Thymus (tissue), 11 donors: Measurements from ENCODE around the gene CACNA1E. TPM values are rescaled to one million over a fixed set of nuclear protein-coding genes. Genes with fewer than 3 reads are reported as not detected.

Source experiments
- DNase-seq, 9 donors: peaks; one replicate each; pipeline ENCODE4 v3.0.0-alpha.2; 2013; ENCODE audit warnings: low spot score in 9 of 9, low read depth in 6 of 9, missing footprints in 1 of 9
- H3K27ac ChIP-seq, 2 donors: one replicate each; pipeline ENCODE4 v1.5.1; 2013; ENCODE audit warnings: control low read depth in 1 of 2, low read depth in 1 of 2, low read length in 1 of 2, mild to moderate bottlenecking in 1 of 2, moderate library complexity in 1 of 2
- H3K27me3 ChIP-seq, 2 donors: one replicate each; pipeline ENCODE4 v1.5.1; 2013; ENCODE audit warnings: low read length in 1 of 2; ENCODE audit not compliant: control insufficient read depth in 2 of 2, insufficient read depth in 1 of 2
- H3K36me3 ChIP-seq, 2 donors: one replicate each; pipeline ENCODE4 v1.5.1; 2013; ENCODE audit warnings: low read length in 1 of 2, mild to moderate bottlenecking in 1 of 2, moderate library complexity in 1 of 2; ENCODE audit not compliant: control insufficient read depth in 2 of 2, insufficient read depth in 2 of 2
- H3K4me1 ChIP-seq, 2 donors: one replicate each; pipeline ENCODE4 v1.5.1; 2013; ENCODE audit warnings: low read length in 2 of 2; ENCODE audit not compliant: control insufficient read depth in 2 of 2, insufficient read depth in 2 of 2
- H3K4me3 ChIP-seq, 2 donors: one replicate each; pipeline ENCODE4 v1.5.1; 2013; ENCODE audit warnings: low read length in 2 of 2, control low read depth in 1 of 2, mild to moderate bottlenecking in 1 of 2
- H3K9me3 ChIP-seq, 2 donors: one replicate each; pipeline ENCODE4 v1.5.1; 2013; ENCODE audit warnings: low read length in 1 of 2, mild to moderate bottlenecking in 1 of 2; ENCODE audit not compliant: control insufficient read depth in 2 of 2, insufficient read depth in 1 of 2
- WGBS: extraction: QIAGEN DNeasy Blood & Tissue Kit; methylation state at CpG from one replicate; pipeline ENCODE4 v1.1.7; 2013; 5-methylcytosine and 5-hydroxymethylcytosine counted together
- polyA plus RNA-seq: library from polyadenylated mRNA; stranded (reverse); fragments of 200-250 nt; gene quantifications from one replicate; pipeline ENCODE4 v1.2.3, GENCODE V29; 2013
- total RNA-seq: library from RNA; stranded (reverse); fragments of 120-200 nt; gene quantifications from one replicate; pipeline ENCODE4 v1.2.4, GENCODE V29; 2013
- donor health status: healthy.

CACNA1E gene
- total and polyA plus RNA-seq, 2 donors, result 0.05 to 0.09 TPM

DNA sequence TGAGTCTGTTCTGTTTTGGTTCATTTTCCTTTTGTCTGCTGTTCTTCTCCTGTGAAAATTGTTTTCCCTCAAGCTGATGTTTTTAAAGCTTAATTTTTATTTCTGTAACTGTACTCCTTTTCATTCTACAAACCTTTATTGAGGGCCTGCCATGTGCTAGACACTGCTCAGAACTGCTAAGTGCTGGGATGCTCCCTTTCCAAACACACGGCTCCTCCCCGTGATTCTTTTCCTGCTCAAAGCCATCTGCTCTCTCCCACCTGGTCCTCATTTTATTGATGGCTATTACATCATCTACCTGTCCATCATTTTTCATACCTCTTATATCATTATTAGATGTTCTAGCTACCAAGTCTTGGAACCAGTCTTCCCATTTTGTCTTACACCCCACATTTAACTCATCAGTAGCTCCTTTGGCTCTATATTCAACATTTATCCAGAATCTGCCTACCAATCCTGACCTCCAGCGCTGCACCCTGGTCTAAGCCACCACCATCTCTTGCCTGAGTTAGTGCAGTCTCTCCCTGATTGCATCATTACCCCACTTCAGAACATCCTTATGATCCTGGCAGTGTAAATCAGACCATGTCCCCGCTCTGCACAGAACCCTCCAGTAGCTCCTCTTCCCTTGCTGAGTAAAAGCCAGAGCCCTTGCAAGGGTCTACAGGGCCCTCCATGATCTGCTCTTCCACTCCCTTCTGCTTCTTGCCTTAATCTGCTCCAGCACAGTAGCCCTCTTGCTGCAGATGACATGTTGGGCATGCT lies 118.1 kb downstream of the CACNA1E start:
- WGBS, result 94% methylated on average over 4 of the region's 4 CpGs

DNA sequence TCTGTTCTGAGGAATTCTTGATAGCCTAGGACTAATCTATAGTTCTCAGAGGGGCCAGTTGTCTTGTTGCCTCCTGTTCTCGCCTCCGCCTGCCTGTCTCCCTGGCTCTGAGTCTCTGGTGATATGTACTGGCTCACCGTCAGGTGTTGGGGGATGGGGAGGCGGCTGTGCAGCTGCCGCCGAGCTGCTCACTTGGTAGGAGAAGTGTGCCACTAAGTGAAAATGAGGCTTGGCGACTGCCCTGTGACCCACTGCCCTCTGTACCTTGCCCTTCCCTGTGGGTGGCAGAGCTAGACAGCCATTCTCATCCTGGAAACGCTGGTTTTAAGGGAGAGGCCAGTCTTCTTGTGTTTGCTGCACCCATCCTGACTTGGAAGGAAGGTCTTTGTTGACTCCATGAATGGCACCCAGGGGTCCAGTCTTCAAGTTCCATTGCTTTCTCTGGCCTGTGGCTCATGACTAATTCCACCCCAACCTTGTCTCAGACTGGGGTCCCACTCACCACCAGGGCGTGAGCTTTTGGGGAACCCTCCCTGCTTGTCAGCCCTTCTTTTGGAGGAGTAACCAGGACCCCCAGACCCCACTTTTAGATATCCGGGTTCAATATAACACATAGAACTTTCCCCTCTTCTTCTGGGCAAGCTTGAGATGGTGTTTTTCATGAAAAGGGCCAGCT lies 120.6 kb downstream of the CACNA1E start:
- no peaks in the 10 kb centered on the region for H3K9me3 ChIP-seq
- 90% methylated on average over 10 of the region's 10 CpGs for WGBS
- no peaks in the 10 kb centered on the region for H3K36me3 ChIP-seq
- no peaks in the 10 kb centered on the region for H3K4me1 ChIP-seq
- DNase-seq, result no peak
- no peak overlapping the region for H3K27ac ChIP-seq
- no peak overlapping the region for H3K4me3 ChIP-seq
- H3K27me3 ChIP-seq, result no peaks in the 10 kb centered on the region

More for the DNA sequence above, 118.1 kb downstream of the CACNA1E start:
- Histone ChIP-seq H3K27me3 (no peaks in the 10 kb centered on the region), H3K9me3 (no peaks in the 10 kb centered on the region), H3K27ac (no peak overlapping the region), H3K4me3 (no peak overlapping the region), H3K4me1 (no peaks in the 10 kb centered on the region), H3K36me3 (no peaks in the 10 kb centered on the region)
- no peak for DNase-seq

DNA sequence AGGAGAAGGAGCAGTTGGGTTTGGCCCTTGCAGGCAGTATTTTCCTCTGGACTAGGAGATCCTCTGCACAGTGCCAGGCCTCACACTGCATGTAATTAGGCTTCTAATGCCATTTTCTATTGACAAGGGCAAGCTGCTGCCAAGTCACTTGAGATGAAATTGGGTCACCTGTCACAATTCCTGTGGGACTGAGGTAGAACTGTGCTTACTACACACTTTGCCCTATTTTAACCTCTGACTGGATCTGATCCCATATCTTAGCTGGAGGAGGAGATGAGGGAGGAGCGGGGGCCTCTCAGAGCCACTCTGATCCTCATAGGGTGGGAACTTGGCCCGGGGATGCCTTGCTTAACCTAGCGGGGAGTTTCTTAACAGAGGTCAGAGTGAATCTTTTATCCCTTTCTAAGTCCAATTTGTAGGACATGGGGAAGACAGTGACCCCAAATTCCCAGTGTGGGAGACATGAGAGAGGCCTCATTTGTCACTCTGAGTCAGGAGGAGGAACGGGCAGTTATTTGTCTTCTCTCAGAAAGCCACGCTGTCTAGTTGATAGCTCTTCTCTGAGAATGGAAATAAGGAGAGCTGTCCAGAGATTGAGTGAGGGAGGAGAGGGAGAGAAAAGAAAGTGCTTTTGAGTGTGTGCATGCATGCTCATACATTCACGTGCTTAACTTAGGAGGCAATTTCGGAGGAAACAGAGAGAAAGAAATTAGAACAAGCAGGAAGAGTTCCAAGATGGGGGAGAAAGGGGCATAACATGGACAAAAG lies 121.3 kb downstream of the CACNA1E start:
- 89% methylated on average over 7 of the region's 7 CpGs for WGBS
- DNase-seq, result no peak
- H3K27ac ChIP-seq, result no peak overlapping the region
- no peaks in the 10 kb centered on the region for H3K4me1 ChIP-seq
- H3K4me3 ChIP-seq, result no peak overlapping the region
- no peaks in the 10 kb centered on the region for H3K36me3 ChIP-seq
- no peaks in the 10 kb centered on the region for H3K27me3 ChIP-seq
- H3K9me3 ChIP-seq, result no peaks in the 10 kb centered on the region

DNA sequence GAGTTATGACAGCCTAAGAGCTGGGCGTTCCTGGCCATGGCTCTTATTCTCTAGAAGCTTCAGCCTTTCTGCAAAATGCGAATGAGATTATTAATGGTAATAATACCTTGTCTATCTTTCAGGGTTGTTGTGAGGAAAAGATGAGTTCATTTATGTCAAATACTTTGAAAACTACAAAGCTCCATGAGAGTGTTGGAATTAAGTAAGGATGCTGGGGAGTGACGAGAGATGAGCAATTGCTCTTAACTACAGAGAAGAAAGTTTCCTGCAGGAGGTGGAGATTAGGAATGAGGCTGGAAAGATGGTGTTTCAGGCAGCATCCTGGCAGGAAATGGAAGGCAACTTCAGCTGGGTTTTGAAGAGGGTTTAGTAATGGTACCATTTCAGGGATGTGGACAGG lies 124.2 kb downstream of the CACNA1E start:
- 93% methylated on average over 3 of the region's 3 CpGs for WGBS
- Histone ChIP-seq H3K27me3 (no peaks in the 10 kb centered on the region), H3K4me3 (no peak overlapping the region), H3K27ac (no peak overlapping the region), H3K36me3 (no peaks in the 10 kb centered on the region), H3K9me3 (no peaks in the 10 kb centered on the region), H3K4me1 (no peaks in the 10 kb centered on the region)
- no peak for DNase-seq

DNA sequence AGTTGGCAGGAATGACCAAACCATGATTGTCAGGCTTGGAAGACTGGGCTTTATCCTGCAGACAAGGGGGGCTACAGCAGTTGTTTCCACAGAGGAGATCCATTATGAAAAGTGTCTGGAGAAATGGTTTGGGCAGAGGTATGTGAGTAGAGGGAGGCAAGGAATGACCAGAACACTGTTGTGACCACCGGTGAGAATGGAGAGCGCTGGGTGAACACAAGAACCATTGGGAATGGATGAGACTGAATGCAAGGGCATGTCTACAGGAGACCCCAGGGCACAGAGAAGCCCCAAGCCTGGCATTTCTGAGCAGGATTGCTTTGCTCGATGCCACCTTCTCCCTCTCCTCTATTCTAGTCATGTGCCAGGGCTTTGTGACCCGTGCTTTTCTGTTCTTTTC lies 125.1 kb downstream of the CACNA1E start:
- no peaks in the 10 kb centered on the region for H3K9me3 ChIP-seq
- H3K27ac ChIP-seq, result no peak overlapping the region
- no peak for DNase-seq
- WGBS, result 93% methylated on average over 4 of the region's 4 CpGs
- H3K4me3 ChIP-seq, result no peak overlapping the region
- no peaks in the 10 kb centered on the region for H3K27me3 ChIP-seq
- H3K36me3 ChIP-seq, result no peaks in the 10 kb centered on the region
- no peaks in the 10 kb centered on the region for H3K4me1 ChIP-seq

DNA sequence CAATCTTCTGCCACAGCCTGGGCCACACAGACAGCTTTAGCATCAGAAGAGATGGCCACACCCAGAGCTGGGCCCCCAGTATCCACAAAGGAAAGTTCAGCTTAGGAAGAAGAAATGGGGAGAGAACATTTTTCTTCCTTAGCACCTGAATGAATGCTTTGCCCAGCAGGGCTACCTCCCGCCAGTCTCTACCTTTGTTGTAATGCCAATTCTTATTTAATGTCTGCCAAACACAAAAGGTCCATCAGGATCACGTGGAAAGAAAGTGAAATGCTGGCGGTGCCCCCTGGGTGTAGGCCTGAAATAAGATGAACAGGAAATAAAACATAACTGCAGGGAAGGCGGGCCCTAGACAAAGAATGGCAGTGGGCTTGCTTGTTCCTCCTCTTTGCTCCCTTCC lies 125.6 kb downstream of the CACNA1E start:
- H3K27ac ChIP-seq, result no peak overlapping the region
- H3K9me3 ChIP-seq, result no peaks in the 10 kb centered on the region
- no peak for DNase-seq
- no peak overlapping the region for H3K4me3 ChIP-seq
- 52% methylated on average over 4 of the region's 4 CpGs for WGBS
- no peaks in the 10 kb centered on the region for H3K4me1 ChIP-seq
- no peaks in the 10 kb centered on the region for H3K36me3 ChIP-seq
- no peaks in the 10 kb centered on the region for H3K27me3 ChIP-seq

DNA sequence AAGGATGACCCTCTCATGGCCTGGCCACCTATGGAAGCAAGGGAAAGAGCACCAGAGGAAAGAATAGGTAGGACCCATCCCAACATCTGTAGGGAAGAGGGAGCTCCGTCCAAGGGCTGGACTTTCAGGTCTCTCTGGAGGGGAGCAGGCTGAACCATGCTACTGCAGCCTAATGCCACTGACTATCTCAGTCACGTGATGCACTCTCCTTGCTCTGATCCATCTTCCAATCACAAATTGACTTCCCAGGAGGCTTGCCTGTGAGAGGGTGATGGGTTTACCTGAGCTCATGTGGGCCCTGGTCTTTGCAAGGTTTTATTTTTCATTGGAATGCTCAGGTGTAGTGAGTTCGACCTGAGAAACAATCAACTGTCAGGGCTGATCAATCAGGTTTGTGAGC lies 128.8 kb downstream of the CACNA1E start:
- 90% methylated on average over 3 of the region's 3 CpGs for WGBS
- Histone ChIP-seq H3K9me3 (no peaks in the 10 kb centered on the region), H3K27me3 (no peaks in the 10 kb centered on the region), H3K4me3 (no peak overlapping the region), H3K4me1 (no peaks in the 10 kb centered on the region), H3K36me3 (no peaks in the 10 kb centered on the region), H3K27ac (no peak overlapping the region)
- DNase-seq, result no peak

DNA sequence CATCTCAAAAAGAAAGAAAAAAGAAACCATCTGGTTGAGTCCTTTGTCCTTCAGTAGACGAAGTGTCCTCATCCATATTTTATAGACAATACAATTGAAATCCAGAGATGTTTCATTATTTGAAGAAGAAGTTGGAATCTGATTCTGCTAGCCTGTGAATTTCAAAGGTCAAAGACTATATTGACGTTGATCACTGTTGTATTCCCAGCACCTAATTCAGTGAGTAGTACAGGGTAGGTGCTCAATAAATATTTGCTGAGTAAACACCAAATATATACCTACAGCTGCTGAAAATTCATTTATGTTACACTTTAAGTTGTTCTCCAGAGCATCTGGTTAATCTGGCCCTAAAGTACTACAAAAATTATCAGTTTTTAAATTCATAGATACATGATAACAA lies 135.2 kb downstream of the CACNA1E start:
- Histone ChIP-seq H3K27me3 (no peaks in the 10 kb centered on the region), H3K36me3 (no peaks in the 10 kb centered on the region), H3K27ac (no peak overlapping the region), H3K4me3 (no peak overlapping the region), H3K4me1 (no peaks in the 10 kb centered on the region), H3K9me3 (no peaks in the 10 kb centered on the region)
- WGBS, result 64% methylated on average over 2 of the region's 2 CpGs
- no peak for DNase-seq

DNA sequence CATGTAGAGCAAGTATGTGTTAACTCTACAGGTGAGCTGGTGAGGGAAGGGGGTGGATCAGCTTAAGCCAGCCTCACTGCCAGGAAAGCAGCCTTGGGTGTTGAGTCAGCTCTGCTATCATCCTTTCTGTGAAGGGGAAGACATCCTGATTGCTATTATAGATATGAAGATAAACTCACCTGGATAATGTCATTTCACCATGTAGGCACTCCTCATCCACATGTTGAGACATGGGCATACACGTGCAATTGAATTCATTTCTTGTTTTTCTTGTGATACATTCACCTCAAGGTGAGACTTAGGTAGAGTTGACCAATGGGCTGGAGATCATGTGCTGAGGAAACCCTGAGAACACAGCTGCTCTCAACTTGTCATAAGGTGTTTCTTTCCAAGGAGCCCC lies 136.9 kb downstream of the CACNA1E start:
- H3K36me3 ChIP-seq, result no peaks in the 10 kb centered on the region
- no peaks in the 10 kb centered on the region for H3K27me3 ChIP-seq
- H3K4me1 ChIP-seq, result no peaks in the 10 kb centered on the region
- no peak overlapping the region for H3K4me3 ChIP-seq
- H3K9me3 ChIP-seq, result no peaks in the 10 kb centered on the region
- H3K27ac ChIP-seq, result no peak overlapping the region
- no peak for DNase-seq
- WGBS, result 92% methylated on average over 1 of the region's 1 CpG
